GM12872 (cell line): ENCODE data around the gene LRRC18.

Experiments used
- TF ChIP-seq, protein P1 (sequence below): IDR thresholded peaks from 3 replicates; pipeline ENCODE4 v1.5.1; 2011; ENCODE audit warnings: low read depth, mild to moderate bottlenecking, low read length, moderate library complexity; ENCODE audit not compliant: insufficient read depth

LRRC18 gene

DNA sequence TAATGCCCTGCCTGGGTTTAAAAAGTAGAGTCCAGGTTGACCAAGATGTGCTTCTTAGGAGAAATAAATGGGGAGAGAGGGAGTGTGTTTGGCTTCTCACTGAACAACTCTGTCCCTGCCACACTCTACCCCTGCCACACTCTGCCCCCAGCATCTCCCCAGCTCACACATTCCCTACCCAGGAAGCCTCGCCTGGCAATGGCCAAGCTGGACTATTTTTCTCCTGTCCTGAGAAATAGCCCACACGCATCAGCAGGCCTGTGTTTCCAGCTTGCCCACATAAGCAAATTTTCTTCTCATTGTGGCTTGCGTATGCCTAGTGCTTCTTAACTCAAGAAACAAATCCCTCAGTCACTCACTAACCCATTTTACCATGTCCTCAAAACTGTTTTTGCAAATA, 1.8 kb downstream of the LRRC18 start:
- TF ChIP-seq, protein P1, sequence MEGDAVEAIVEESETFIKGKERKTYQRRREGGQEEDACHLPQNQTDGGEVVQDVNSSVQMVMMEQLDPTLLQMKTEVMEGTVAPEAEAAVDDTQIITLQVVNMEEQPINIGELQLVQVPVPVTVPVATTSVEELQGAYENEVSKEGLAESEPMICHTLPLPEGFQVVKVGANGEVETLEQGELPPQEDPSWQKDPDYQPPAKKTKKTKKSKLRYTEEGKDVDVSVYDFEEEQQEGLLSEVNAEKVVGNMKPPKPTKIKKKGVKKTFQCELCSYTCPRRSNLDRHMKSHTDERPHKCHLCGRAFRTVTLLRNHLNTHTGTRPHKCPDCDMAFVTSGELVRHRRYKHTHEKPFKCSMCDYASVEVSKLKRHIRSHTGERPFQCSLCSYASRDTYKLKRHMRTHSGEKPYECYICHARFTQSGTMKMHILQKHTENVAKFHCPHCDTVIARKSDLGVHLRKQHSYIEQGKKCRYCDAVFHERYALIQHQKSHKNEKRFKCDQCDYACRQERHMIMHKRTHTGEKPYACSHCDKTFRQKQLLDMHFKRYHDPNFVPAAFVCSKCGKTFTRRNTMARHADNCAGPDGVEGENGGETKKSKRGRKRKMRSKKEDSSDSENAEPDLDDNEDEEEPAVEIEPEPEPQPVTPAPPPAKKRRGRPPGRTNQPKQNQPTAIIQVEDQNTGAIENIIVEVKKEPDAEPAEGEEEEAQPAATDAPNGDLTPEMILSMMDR = no peak

DNA sequence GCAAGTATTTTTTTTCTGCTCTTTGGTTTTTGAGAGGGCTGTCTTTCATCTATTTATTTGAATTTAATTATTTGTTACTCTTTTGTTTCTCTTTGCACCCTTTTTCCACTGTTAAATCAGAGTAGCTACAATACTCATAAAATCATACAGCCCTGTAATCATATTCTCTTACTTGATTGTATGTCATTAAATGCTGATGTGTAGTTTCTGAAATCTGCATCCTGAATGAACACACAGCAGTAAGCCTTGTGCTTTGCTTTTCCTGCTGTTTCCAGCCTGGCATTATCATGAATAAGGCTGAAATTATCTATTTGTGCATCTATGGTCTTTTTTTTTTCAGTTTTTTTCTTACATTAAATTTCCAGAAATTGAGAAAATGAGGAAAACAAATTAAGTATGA, 4.1 kb downstream of the LRRC18 start:
- TF ChIP-seq, protein P1 = no peak

DNA sequence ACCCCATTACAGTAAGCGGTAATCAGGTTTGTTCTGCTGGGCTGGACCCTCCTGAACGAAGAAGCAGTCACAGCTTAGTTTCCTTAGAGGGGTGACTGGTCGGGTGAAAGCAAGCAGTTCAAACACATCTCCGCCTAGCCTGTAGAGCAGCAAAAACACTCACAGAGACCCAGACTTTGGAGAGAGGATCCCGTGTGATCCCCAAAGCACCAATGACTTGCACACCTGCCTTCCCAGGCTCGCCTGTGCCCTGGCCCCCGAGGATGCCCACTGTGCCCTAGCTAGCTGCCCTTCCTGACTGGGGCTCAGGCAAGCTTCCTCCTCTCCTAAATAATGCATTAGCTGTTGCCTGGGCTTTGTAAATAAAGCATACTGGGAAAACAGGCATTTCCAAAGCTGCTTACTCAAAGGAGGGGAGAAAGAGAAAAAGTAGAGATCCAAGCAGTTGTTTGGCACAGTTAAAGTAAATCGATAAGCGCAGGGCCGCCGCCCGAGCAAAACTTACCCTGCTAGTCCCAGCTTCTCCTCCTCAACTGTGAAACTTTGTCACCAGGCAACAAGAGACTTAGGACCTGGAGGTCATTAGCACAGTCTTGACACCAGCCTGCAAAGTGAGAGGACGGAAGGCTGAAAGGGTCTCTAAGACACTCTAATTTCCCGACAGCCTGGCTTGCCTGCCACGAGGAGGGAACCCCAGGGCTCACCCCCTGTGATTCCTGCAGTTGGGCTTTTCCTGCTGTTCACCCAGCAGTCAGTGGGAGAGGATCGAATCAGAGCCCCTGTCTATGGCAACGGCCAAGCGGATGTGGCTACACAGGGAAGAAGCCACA, 4.8 kb downstream of the LRRC18 start:
- TF ChIP-seq, protein P1 = no peak

DNA sequence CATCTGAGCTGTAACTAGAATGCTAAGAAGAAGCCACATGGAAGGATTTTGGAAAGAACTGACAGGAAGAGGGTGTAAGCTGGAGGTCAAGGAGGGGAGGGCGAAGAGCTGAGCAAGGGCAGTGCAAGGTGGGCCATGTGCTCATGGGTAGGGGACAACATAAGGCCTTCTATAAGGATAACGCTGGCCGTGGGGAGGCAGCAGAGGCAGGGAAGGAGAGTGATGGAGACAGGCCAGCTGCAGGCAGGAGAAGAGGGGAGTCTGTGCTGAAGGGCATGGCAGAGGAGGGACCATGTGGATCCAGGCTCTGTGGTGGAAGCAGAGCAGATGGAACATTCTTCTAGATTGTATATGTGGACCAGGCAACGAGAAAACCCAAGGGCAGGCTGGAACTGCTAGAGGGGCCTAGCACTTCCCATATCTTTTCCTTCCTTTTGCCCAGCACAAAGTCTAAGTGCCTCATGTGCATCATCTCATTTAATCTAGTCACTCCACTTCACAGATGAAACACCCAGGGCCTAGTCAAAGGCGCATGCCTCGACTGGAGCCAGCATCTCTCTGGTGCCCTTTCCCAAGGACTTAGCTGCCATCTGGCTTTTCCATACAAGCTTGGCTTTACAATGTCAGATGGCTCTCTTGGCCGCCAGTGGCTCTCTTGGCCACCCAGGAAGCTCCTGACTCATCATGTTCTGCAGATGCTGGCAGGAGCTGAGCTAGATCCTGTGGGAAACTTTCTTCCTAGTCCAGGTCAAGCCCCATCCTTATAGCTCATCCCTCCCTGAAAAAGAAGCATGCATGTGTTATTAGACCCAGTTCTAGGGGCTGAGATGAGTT, 6.6 kb downstream of the LRRC18 start:
- TF ChIP-seq, protein P1 = no peak

DNA sequence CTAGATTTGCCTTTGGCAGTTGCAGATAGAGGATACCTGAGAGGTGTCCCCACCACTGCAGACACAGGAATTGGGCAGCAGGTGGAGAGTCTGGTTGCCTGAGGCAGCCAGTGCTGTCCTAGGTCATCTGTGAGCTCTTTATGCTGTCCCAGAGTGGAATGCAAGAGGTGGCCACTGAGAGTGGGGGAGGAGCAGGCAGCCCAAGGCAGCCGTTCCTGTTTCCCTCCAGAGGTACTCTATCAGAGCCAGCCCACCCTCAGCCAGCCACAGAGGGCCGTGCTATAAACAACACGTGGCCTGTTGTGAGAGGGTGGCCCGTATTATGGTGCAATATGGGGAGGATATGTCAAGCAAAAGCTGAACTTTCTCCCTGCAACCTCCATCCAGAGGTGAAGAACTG, 8.5 kb downstream of the LRRC18 start:
- TF ChIP-seq, protein P1 = no peak

DNA sequence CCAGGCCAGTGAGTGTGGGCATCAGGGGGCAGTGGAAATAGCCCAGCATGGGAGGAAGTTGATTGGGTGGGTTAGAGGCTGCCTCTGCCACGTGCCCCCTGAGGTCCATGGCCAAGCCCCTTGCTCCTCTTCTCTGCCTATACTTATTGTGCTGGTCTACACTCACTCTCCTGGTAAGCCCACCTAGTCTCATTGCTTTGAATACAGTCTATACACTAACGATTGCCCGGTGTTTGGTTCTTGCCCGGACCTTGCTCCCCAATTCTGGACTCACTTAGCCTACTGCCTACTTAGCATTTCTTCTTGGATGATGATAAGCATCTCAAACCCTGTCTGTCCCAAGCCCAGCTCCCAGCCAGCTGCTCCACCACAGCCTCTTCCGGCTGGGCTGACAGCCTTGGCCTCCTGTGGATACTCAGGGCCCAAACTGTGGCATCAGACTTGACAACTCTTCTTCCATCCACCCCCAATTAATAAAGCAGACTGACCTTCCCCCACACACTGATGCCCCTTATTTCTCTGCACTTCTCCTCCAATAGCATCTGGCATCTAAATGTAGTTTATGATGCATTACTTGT, 10.1 kb downstream of the LRRC18 start:
- TF ChIP-seq, protein P1 = no peak
